B cell (primary cell): ENCODE results near the gene ERVFRD-1. TPM values are rescaled to one million over a fixed set of nuclear protein-coding genes. Genes with fewer than 3 reads are reported as not detected.

Experiments used
- ATAC-seq: fragments of 200-7000 bp; cut with Tn5 transposase; one replicate; pipeline ENCODE4 v1.10.0; 2021; ENCODE audit warnings: low read depth, mild to moderate bottlenecking, moderate number of reproducible peaks, moderate library complexity
- CTCF ChIA-PET: fragments of 350-600 bp; sonication (Branson Sonifier 250); formaldehyde crosslinking; loops from one replicate; lab custom pipeline; 2021; ENCODE audit warnings: antibody characterized with exemption, inconsistent platforms; lab: Charles Lee
- POLR2A ChIA-PET: fragments of 350-600 bp; sonication (Branson Sonifier 250); formaldehyde crosslinking; loops from one replicate; lab custom pipeline; 2021; ENCODE audit warnings: antibody characterized with exemption; lab: Charles Lee
- DNase-seq: peaks from one replicate; pipeline ENCODE4 v3.0.0; 2013
- H2AFZ ChIP-seq: 2 replicates; pipeline ENCODE4 v1.6.1; 2012; ENCODE audit warnings: mild to moderate bottlenecking, low read depth, low read length; ENCODE audit not compliant: insufficient read depth, poor library complexity, severe bottlenecking
- H3K27ac ChIP-seq, 2 donors: 1 replicate in 1 of 2; 2 replicates in 1 of 2; pipeline ENCODE4 v1.5.1; 2012 to 2013; ENCODE audit warnings: low read length in 2 of 2, mild to moderate bottlenecking in 2 of 2, moderate library complexity in 1 of 2
- H3K27me3 ChIP-seq, 4 experiments: fragments of 200-600 bp in 1 of 4; sonication (generic) in 1 of 4; replicated peaks in 1 of 4; 1 replicate in 2 of 4; 2 replicates in 2 of 4; pipeline versions ENCODE4 v1.6.1 to v1.7.0; 2013 to 2016; ENCODE audit warnings: low read length in 3 of 4, mild to moderate bottlenecking in 2 of 4, mixed read lengths in 1 of 4, moderate library complexity in 1 of 4; ENCODE audit not compliant: insufficient read depth in 4 of 4, control insufficient read depth in 3 of 4; ENCODE audit errors: control extremely low read depth in 1 of 4
- H3K36me3 ChIP-seq, 2 experiments: replicated peaks in 1 of 2; 1 replicate in 1 of 2; 2 replicates in 1 of 2; pipeline versions ENCODE4 v1.6.1 to v1.7.1; 2013; ENCODE audit warnings: low read length in 1 of 2; ENCODE audit not compliant: insufficient read depth in 2 of 2, control insufficient read depth in 1 of 2; ENCODE audit errors: control extremely low read depth in 1 of 2, extremely low read depth in 1 of 2
- H3K4me1 ChIP-seq, 2 donors: fragments of 200-600 bp in 1 of 2; sonication (generic) in 1 of 2; 1 replicate in 1 of 2; 2 replicates in 1 of 2; pipeline versions ENCODE4 v1.5.1 to v1.6.1; 2013 to 2017; ENCODE audit warnings: low read length in 2 of 2; ENCODE audit not compliant: control insufficient read depth in 2 of 2, insufficient read depth in 2 of 2
- H3K4me2 ChIP-seq: replicated peaks from 2 replicates; pipeline ENCODE3; 2012; ENCODE audit warnings: mild to moderate bottlenecking, low read depth, low read length; ENCODE audit not compliant: poor library complexity, severe bottlenecking
- H3K4me3 ChIP-seq, 5 experiments: fragments of 200-600 bp in 1 of 5; sonication (generic) in 1 of 5; 1 replicate in 3 of 5; 2 replicates in 2 of 5; pipeline versions ENCODE4 v1.5.1 to v1.7.0; 2011 to 2016; ENCODE audit warnings: low read length in 4 of 5, mild to moderate bottlenecking in 4 of 5, low read depth in 2 of 5, control low read depth in 1 of 5, moderate library complexity in 1 of 5; ENCODE audit not compliant: insufficient read depth in 1 of 5; ENCODE audit errors: control extremely low read depth in 1 of 5, extremely low read depth in 1 of 5
- H3K79me2 ChIP-seq: fragments of 200-600 bp; sonication (generic); one replicate; pipeline ENCODE4 v1.6.0; 2016; ENCODE audit warnings: low read length; ENCODE audit not compliant: control insufficient read depth, insufficient read depth
- H3K9ac ChIP-seq: fragments of 200-600 bp; sonication (generic); 2 replicates; pipeline ENCODE4 v1.6.1; 2017; ENCODE audit warnings: mild to moderate bottlenecking, low read length, moderate library complexity
- H3K9me3 ChIP-seq, 3 donors: one replicate each; pipeline versions ENCODE4 v1.6.1 to v1.7.1; 2013; ENCODE audit warnings: low read length in 2 of 3; ENCODE audit not compliant: control insufficient read depth in 2 of 3, insufficient read depth in 1 of 3; ENCODE audit errors: control extremely low read depth in 1 of 3
- H4K20me1 ChIP-seq: 2 replicates; pipeline ENCODE4 v1.6.0; 2012; ENCODE audit warnings: mild to moderate bottlenecking, low read length; ENCODE audit not compliant: insufficient read depth, control insufficient read depth, poor library complexity, severe bottlenecking
- H3K27ac Mint-ChIP-seq: one replicate; pipeline ENCODE4 v1.8.0; 2021; ENCODE audit warnings: mixed read lengths
- H3K27me3 Mint-ChIP-seq: one replicate; pipeline ENCODE4 v1.8.0; 2021; ENCODE audit warnings: mixed read lengths
- H3K4me1 Mint-ChIP-seq: one replicate; pipeline ENCODE4 v1.8.0; 2021; ENCODE audit warnings: mixed read lengths
- H3K4me3 Mint-ChIP-seq: one replicate; pipeline ENCODE4 v1.8.0; 2021; ENCODE audit warnings: mixed read lengths
- H3K9me3 Mint-ChIP-seq: one replicate; pipeline ENCODE4 v1.8.0; 2022; ENCODE audit warnings: mixed read lengths; ENCODE audit not compliant: insufficient read depth
- EZH2 ChIP-seq: IDR thresholded peaks from 2 replicates; pipeline ENCODE4 v1.6.1; 2012; ENCODE audit warnings: borderline replicate concordance, low read depth, mild to moderate bottlenecking, moderate library complexity, low read length; ENCODE audit not compliant: insufficient read depth, poor library complexity, severe bottlenecking
- WGBS: methylation state at CpG from one replicate; pipeline ENCODE4 v1.1.5; 2013; ENCODE audit warnings: missing lambda C conversion rate; ENCODE audit not compliant: insufficient coverage; 5-methylcytosine and 5-hydroxymethylcytosine counted together
- intact Hi-C: fragments of 100-400 bp; cut with micrococcal nuclease; formaldehyde crosslinking; loops from one replicate; pipeline ENCODE4 v1.10.0; 2022
- polyA plus RNA-seq: library from polyadenylated mRNA; depleted of rRNA; stranded (reverse); fragments of >200 nt; gene quantifications from 2 replicates; pipeline ENCODE4 v1.2.3, GENCODE V29; 2012
- total RNA-seq, 2 donors: library from RNA; stranded (reverse); fragments of 120-200 nt in 1 of 2; gene quantifications; 1 replicate in 1 of 2; 2 replicates in 1 of 2; pipeline versions ENCODE4 v1.2.3 to v1.2.4, GENCODE V29; 2013 to 2022
- TF ChIP-seq, protein P1 (sequence below): fragments of 200-600 bp; IDR thresholded peaks from one replicate; pipeline ENCODE4 v1.8.0; 2022; ENCODE audit warnings: antibody characterized with exemption, mild to moderate bottlenecking

The ERVFRD-1 gene
- total and polyA plus RNA-seq, 2 donors (not counting 1 experiment from before 2014, with no cell fraction given): not detected

GRCh38 chr6:11122380-11122779, 10.9 kb upstream of the ERVFRD-1 start:
- no peak overlapping the region for H3K9ac ChIP-seq
- no peaks in the 10 kb centered on the region for H3K9me3 Mint-ChIP-seq
- TF ChIP-seq EZH2: no peak
- TF ChIP-seq, protein P1, sequence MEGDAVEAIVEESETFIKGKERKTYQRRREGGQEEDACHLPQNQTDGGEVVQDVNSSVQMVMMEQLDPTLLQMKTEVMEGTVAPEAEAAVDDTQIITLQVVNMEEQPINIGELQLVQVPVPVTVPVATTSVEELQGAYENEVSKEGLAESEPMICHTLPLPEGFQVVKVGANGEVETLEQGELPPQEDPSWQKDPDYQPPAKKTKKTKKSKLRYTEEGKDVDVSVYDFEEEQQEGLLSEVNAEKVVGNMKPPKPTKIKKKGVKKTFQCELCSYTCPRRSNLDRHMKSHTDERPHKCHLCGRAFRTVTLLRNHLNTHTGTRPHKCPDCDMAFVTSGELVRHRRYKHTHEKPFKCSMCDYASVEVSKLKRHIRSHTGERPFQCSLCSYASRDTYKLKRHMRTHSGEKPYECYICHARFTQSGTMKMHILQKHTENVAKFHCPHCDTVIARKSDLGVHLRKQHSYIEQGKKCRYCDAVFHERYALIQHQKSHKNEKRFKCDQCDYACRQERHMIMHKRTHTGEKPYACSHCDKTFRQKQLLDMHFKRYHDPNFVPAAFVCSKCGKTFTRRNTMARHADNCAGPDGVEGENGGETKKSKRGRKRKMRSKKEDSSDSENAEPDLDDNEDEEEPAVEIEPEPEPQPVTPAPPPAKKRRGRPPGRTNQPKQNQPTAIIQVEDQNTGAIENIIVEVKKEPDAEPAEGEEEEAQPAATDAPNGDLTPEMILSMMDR: no peak
- no peaks in the 10 kb centered on the region for H3K27me3 Mint-ChIP-seq
- no peak overlapping the region for H2AFZ ChIP-seq
- H3K4me1 ChIP-seq: no peaks in the 10 kb centered on the region
- H3K4me3 ChIP-seq: no peak overlapping the region
- 100% methylated on average over 1 of the region's 1 CpG for WGBS
- no peaks in the 10 kb centered on the region for H3K27me3 ChIP-seq
- H3K36me3 ChIP-seq: peaks cover 0 to 4% of the 10 kb centered on the region in 2 experiments
- POLR2A ChIA-PET: no interaction called here
- H3K4me2 ChIP-seq: no peak overlapping the region
- no peak overlapping the region for H3K4me3 Mint-ChIP-seq
- H3K27ac ChIP-seq: no peak overlapping the region
- H3K27ac Mint-ChIP-seq: no peak overlapping the region
- no peaks in the 10 kb centered on the region for H4K20me1 ChIP-seq
- peaks cover 4% of the 10 kb centered on the region for H3K4me1 Mint-ChIP-seq
- CTCF ChIA-PET: no interaction called here
- DNase-seq (no peak), ATAC-seq (no peak)
- intact Hi-C loops: no loop called here
- H3K79me2 ChIP-seq: peaks cover 32% of the 10 kb centered on the region
- no peaks in the 10 kb centered on the region for H3K9me3 ChIP-seq

DNA sequence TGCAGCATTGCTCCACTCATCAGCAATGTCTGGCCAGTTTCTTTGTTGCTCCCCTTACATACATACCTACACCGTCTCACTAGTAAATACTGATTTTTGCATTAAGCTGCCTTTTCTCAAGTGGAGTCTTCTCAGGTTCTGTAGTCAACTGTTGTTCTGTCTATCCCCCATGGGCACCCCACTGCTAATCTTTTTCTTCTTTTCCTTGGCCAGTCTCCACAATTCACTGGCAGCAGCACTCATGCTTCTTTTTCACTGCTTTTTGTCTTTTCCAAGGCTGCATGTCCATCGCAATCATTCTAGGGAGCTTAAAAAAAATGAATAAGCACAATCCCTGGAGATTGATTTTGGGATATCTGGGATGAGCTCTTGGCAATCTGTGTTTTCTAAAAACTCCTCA, 10.3 kb upstream of the ERVFRD-1 start:
- intact Hi-C loops: no loop called here
- ChIA-PET CTCF (no interaction called here), POLR2A (no interaction called here)
- DNase-seq: no peak
- TF ChIP-seq EZH2: no peak
- TF ChIP-seq, protein P1: no peak
- Mint-ChIP-seq H3K4me1 (peaks cover 4% of the 10 kb centered on the region), H3K4me3 (no peak overlapping the region), H3K27ac (no peak overlapping the region), H3K27me3 (no peaks in the 10 kb centered on the region), H3K9me3 (no peaks in the 10 kb centered on the region)
- Histone ChIP-seq H3K9me3 (no peaks in the 10 kb centered on the region), H2AFZ (no peak overlapping the region), H3K4me3 (no peak overlapping the region), H3K36me3 (peaks cover 0 to 4% of the 10 kb centered on the region in 2 experiments), H3K27ac (no peak overlapping the region), H3K79me2 (peaks cover 34% of the 10 kb centered on the region), H3K4me2 (no peak overlapping the region), H3K27me3 (no peaks in the 10 kb centered on the region), H3K4me1 (no peaks in the 10 kb centered on the region), H3K9ac (no peak overlapping the region), H4K20me1 (no peaks in the 10 kb centered on the region)
- ATAC-seq: no peak
- WGBS: 100% methylated on average over 1 of the region's 2 CpGs
